Neural crest cell (in vitro differentiated cells): Measurements from ENCODE around the gene PCBD1. TPM values are rescaled to one million over a fixed set of nuclear protein-coding genes. Genes with fewer than 3 reads are reported as not detected.

Experiments
- DNase-seq: peaks from one replicate; pipeline ENCODE4 v3.0.0; 2021; ENCODE audit warnings: low read depth, mixed read lengths, low spot score
- H3K27ac Mint-ChIP-seq: one replicate; pipeline ENCODE4 v1.8.0; 2021; ENCODE audit warnings: mild to moderate bottlenecking, mixed read lengths; ENCODE audit not compliant: unreplicated experiment
- H3K27me3 Mint-ChIP-seq: 2 replicates; pipeline ENCODE4 v1.8.0; 2021; ENCODE audit warnings: low read depth, mild to moderate bottlenecking, mixed read lengths
- H3K36me3 Mint-ChIP-seq: 2 replicates; pipeline ENCODE4 v1.8.0; 2021; ENCODE audit warnings: low read depth, mild to moderate bottlenecking, mixed read lengths
- H3K4me1 Mint-ChIP-seq: 2 replicates; pipeline ENCODE4 v1.8.0; 2021; ENCODE audit warnings: mixed read lengths
- H3K4me3 Mint-ChIP-seq: one replicate; pipeline ENCODE4 v1.8.0; 2021; ENCODE audit warnings: mild to moderate bottlenecking, mixed read lengths
- H3K9me3 Mint-ChIP-seq: 2 replicates; pipeline ENCODE4 v1.8.0; 2021; ENCODE audit warnings: mixed read lengths
- CTCF ChIP-seq: fragments of 200-600 bp; sonication (generic); conservative IDR thresholded peaks from 2 replicates; pipeline ENCODE4 v1.5.0; 2021; ENCODE audit warnings: antibody characterized with exemption, mild to moderate bottlenecking
- total RNA-seq: library from RNA; stranded (reverse); gene quantifications from 2 replicates; pipeline ENCODE4 v1.2.1, GENCODE V29; 2021

PCBD1 gene
- total RNA-seq, 1 donor from 2014 or later, result 38.3 TPM

DNA sequence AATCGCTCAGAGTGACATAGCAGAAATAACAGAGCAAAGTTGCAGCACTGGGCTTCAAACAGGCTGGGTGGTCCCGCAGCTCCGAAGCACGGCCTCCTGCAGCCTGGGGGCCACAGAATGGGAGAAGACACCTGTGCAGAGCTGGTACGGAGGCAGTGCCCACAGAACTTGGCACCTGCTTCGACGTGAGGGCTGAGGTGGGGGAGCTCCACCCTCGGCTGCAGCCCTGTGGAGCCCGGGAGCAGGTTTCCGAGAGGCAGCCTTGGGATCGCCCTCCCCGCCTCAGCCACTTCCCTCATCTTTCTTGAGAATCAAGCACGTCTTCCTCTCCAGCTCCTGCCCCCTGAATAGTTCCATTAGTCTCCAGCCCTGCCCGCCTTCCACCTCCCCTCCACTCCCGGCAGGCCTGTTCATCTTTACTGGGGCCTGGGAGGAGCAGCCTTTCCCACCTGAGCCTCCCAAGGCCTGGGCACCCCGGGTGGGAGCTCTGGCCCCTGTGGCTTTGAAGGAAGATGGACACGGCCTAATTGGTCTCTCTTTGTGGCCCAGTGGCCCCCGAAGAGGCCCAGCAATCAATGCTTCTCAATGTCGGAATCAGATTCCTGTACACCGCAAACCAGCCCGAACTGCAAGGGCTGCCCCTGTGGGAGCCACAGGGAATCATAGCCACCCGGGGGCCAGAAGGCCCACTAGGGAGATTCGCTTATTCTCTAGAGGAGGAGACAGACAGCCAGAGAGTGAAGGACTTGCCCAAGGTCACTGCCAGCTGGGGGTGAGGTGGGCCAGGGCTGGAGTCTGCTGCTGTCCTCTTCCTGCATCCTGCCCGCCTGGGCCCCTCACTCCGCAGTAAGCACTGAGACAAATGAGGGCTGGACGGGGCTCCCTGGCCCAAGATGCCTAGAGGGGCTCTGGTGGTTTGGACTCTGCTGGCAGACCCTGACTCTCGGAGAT, 17.0 kb upstream of the PCBD1 start:
- Mint-ChIP-seq H3K27ac (no peak overlapping the region), H3K9me3 (no peaks in the 10 kb centered on the region), H3K4me3 (no peak overlapping the region), H3K4me1 (peaks cover 6% of the 10 kb centered on the region), H3K27me3 (no peaks in the 10 kb centered on the region), H3K36me3 (no peaks in the 10 kb centered on the region)
- no peak for TF ChIP-seq CTCF
- no peak for DNase-seq

DNA sequence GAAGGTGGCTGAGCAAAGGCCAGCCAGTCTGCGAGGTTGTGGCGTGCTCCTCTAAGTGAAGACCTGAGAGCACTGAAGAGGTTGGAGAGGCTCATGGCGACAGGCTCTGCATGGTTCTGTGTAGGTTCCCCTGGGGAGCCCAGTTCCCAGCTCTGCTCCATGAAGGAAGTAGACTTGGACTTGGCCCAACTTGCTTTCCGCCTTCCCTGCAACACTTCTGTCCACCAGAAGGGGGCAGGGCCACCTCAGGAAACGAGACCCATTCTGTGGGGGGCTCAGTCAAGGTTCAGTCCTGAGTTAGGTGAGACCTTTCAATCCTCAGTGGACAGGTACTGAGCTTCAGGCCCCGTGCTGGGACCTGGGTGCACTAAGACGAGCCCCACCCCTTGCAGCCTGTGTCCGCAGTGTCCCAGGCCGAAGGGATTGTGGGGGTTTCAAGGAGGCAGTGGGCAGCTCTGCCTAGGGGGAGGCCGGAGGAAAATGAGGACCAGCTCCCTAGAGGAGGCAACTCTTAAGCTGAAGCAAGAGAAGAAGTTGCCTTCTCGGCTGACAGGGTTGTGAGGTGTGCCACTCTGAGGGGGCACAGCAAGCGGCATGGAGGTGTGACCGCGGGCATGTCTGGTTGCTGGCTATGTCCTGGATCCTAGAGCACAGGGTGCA, 15.0 kb upstream of the PCBD1 start:
- DNase-seq, result peak; percentile 64
- no peak overlapping the region for H3K4me3 Mint-ChIP-seq
- peak; percentile 87 for TF ChIP-seq CTCF
- no peak overlapping the region for H3K27ac Mint-ChIP-seq
- peaks cover 6% of the 10 kb centered on the region for H3K4me1 Mint-ChIP-seq
- no peaks in the 10 kb centered on the region for H3K27me3 Mint-ChIP-seq
- H3K36me3 Mint-ChIP-seq, result no peaks in the 10 kb centered on the region
- no peaks in the 10 kb centered on the region for H3K9me3 Mint-ChIP-seq

- no peak overlapping the region for H3K27ac Mint-ChIP-seq
- H3K9me3 Mint-ChIP-seq, result no peaks in the 10 kb centered on the region
- no peaks in the 10 kb centered on the region for H3K27me3 Mint-ChIP-seq
- no peak overlapping the region for H3K4me3 Mint-ChIP-seq
- no peak for TF ChIP-seq CTCF
- no peaks in the 10 kb centered on the region for H3K36me3 Mint-ChIP-seq
- no peak for DNase-seq
- H3K4me1 Mint-ChIP-seq, result peaks cover 3% of the 10 kb centered on the region
These were observed 14.4 kb upstream of the PCBD1 start for GRCh38 chr10:70902661-70903261.

DNA sequence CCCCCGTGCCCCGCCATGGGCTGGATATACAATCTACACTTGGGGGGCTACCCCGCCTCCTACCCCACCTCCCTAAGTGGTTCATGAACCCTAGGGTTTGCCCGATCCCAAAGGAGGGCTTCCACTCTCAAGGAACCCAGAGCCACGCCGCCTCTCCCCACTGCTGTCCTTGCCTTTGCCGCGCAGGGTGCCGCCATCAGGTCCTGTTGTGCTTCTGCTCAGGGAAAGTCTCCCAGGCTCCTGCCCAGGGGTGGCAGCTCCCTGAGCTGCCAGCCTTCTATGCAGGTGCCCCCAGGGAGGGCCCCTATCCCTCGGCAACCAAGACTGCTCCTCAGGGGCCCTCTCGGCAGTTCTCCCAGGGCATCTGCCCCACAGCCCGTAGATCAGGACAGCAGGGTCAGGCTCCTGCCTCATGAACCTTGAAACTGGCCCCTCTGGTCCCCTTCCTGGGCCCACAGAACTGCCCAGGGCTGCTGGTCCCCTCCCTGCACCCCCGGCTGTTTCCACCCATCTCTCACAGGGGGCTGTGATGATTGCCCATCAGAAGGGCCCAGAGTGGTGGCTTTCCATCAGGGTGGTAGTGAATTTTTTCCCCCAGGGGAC, 13.0 kb upstream of the PCBD1 start:
- H3K27me3 Mint-ChIP-seq, result no peaks in the 10 kb centered on the region
- no peak for TF ChIP-seq CTCF
- no peak overlapping the region for H3K4me3 Mint-ChIP-seq
- no peaks in the 10 kb centered on the region for H3K9me3 Mint-ChIP-seq
- H3K27ac Mint-ChIP-seq, result no peak overlapping the region
- DNase-seq, result no peak
- no peaks in the 10 kb centered on the region for H3K4me1 Mint-ChIP-seq
- H3K36me3 Mint-ChIP-seq, result no peaks in the 10 kb centered on the region

DNA sequence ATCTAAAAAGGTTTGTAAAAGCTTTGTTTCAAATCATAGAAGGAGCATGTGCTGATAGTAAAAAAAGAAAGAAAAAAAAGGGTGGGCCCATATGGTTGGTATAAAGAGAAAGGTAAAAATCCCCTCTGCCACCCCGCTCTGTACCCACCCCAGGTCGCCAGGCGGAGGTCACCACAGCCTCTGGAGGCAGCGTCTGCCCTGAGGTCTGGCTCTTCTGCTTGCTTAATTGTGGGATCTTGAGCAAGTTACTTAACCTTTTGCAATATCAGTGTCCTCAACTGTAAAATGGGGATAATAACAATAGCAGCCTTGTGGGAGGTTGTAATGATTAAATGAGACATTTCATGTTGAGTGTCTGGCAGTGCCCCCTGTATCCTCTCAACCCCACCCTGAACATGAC, 10.7 kb upstream of the PCBD1 start:
- no peak overlapping the region for H3K27ac Mint-ChIP-seq
- no peak for TF ChIP-seq CTCF
- H3K4me1 Mint-ChIP-seq, result no peaks in the 10 kb centered on the region
- no peak overlapping the region for H3K4me3 Mint-ChIP-seq
- H3K27me3 Mint-ChIP-seq, result no peaks in the 10 kb centered on the region
- no peaks in the 10 kb centered on the region for H3K9me3 Mint-ChIP-seq
- no peak for DNase-seq
- H3K36me3 Mint-ChIP-seq, result no peaks in the 10 kb centered on the region
